Right ventricle myocardium superior (tissue), 1 donor: ENCODE results near the gene NLRP3. TPM values are rescaled to one million over a fixed set of nuclear protein-coding genes. Genes with fewer than 3 reads are reported as not detected.

ENCODE experiments used
- ATAC-seq: fragments of 200-7000 bp; cut with Tn5 transposase; one replicate; pipeline ENCODE4 v1.9.1; 2020; ENCODE audit warnings: mild to moderate bottlenecking; ENCODE audit not compliant: poor library complexity
- DNase-seq: peaks from one replicate; pipeline ENCODE4 v3.0.0-alpha.2; 2020
- intact Hi-C: fragments of 100-400 bp; cut with DNase I; formaldehyde crosslinking; loops from one replicate; pipeline ENCODE4 v1.11.2; 2022
- total RNA-seq: library from RNA; stranded (reverse); fragmentation: NEBNext Ultra II Directional; extraction: Animal tissue kit (Norgen Biotek cat#: 25700); gene quantifications from one replicate; pipeline ENCODE4 v1.2.1, GENCODE V29; 2021
- donor health status: DM: no; HTN: yes; CAD: no; lungs with severe emphysema.

NLRP3 gene
- total RNA-seq, 1 donor from 2014 or later, result 0.56 TPM

DNA sequence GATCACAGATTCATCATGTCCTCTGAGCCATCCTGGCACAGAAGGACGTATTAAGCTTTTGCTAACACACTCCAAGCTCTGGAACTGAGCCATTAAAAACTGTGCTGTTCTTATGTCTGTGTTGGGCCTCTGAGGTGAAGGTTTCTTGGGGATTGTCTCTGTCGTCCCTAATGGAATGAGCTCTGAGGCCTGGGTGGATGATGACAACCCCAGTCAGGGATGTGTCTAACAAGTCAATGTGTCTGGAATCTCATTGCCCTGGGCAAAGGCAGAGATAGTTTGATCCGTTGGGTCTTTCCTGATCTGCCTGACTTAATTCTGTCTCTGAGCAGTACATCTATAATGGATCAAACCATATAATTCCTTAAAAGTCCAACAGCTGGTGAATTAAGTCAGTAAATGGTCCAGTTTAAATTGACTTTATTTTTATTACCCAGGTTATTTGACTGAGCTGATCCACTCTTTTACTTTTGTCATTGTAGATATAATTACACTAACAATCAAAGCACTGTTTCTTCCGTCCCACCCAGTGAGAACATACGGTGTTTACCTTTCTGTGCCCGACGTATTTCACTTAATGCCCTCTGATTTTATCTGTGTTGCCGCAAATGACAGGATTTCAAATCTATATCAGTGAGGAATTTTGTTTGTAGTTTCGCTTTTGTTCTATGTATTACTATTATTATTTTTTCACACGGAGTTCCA, 80.8 kb downstream of the NLRP3 start:
- ATAC-seq (no peak), DNase-seq (no peak)
- intact Hi-C loops, result no loop called here

Other genes with a start within 250 kb of the NLRP3 start
- 6.7 TPM for gene ZNF124, start 244.2 kb upstream of the NLRP3 start, total RNA-seq
- not detected for gene VN1R5, start 160.1 kb upstream of the NLRP3 start, total RNA-seq
- gene ZNF496, start 84.3 kb upstream of the NLRP3 start, total RNA-seq, result 12.2 TPM
- not detected for gene OR2B11, start 41.9 kb downstream of the NLRP3 start, total RNA-seq
- gene OR2C3, start 120.3 kb downstream of the NLRP3 start, total RNA-seq, result 0.03 TPM
- 0.24 TPM for gene GCSAML, start 133.0 kb downstream of the NLRP3 start, total RNA-seq
- not detected for gene OR2G2, start 172.2 kb downstream of the NLRP3 start, total RNA-seq
- not detected for gene OR2G3, start 189.4 kb downstream of the NLRP3 start, total RNA-seq